SK-N-SH (cell line): Measurements from ENCODE around the gene TACC2. TPM values are rescaled to one million over a fixed set of nuclear protein-coding genes. Genes with fewer than 3 reads are reported as not detected.

Experiments
- CTCF ChIA-PET: fragments of 300-600, 350-600 bp; formaldehyde crosslinking; extraction: SDS; loops from one replicate; lab custom pipeline; 2021; lab: Yijun Ruan, JAX
- POLR2A ChIA-PET: fragments of 350-600 bp; sonication (Branson Sonifier 250); formaldehyde crosslinking; extraction: SDS; loops from one replicate; lab custom pipeline; 2020; ENCODE audit warnings: antibody characterized with exemption, inconsistent platforms; lab: Yijun Ruan, JAX
- DNase-seq: peaks from one replicate; pipeline ENCODE4 v3.0.0; 2012
- H2AFZ ChIP-seq: fragments of 200-600 bp; sonication (generic); 2 replicates; pipeline ENCODE4 v1.8.1; 2016; ENCODE audit warnings: antibody characterized with exemption, mild to moderate bottlenecking, low read depth
- H3F3A ChIP-seq: fragments of 200-600 bp; sonication (generic); replicated peaks from 2 replicates; pipeline ENCODE3; 2016; ENCODE audit warnings: antibody characterized with exemption, mild to moderate bottlenecking; ENCODE audit not compliant: insufficient read depth
- H3K27ac ChIP-seq, 2 experiments: fragments of 200-500 bp in 1 of 2; fragments of 200-600 bp in 1 of 2; sonication (Bioruptor generic) in 1 of 2; sonication (generic), shearing (Covaris generic) in 1 of 2; 2 replicates each; pipeline versions ENCODE4 v1.5.1 to v1.6.1; 2014 to 2016; ENCODE audit warnings: low read depth in 2 of 2, inconsistent platforms in 1 of 2, low read length in 1 of 2, mild to moderate bottlenecking in 1 of 2, mixed read lengths in 1 of 2
- H3K27me3 ChIP-seq: fragments of 200-600 bp; sonication (generic), shearing (Covaris generic); 2 replicates; pipeline ENCODE4 v1.6.1; 2016; ENCODE audit warnings: mixed run types; ENCODE audit not compliant: insufficient read depth
- H3K36me3 ChIP-seq, 2 experiments: fragments of 200-500 bp in 1 of 2; fragments of 200-600 bp in 1 of 2; sonication (Bioruptor generic) in 1 of 2; sonication (generic) in 1 of 2; replicated peaks in 1 of 2; 2 replicates each; pipeline versions ENCODE3 to v1.5.1; 2014 to 2016; ENCODE audit warnings: low read length in 1 of 2, mild to moderate bottlenecking in 1 of 2; ENCODE audit not compliant: insufficient read depth in 2 of 2, control insufficient read depth in 1 of 2
- H3K4me1 ChIP-seq, 2 experiments: fragments of 200-500 bp in 1 of 2; fragments of 200-600 bp in 1 of 2; sonication (Bioruptor generic) in 1 of 2; sonication (generic), shearing (Covaris generic) in 1 of 2; 2 replicates each; pipeline versions ENCODE4 v1.5.1 to v1.6.1; 2014 to 2016; ENCODE audit warnings: low read depth in 1 of 2, low read length in 1 of 2, mixed run types in 1 of 2; ENCODE audit not compliant: insufficient read depth in 2 of 2, control insufficient read depth in 1 of 2
- H3K4me2 ChIP-seq: fragments of 200-600 bp; sonication (generic), shearing (Covaris generic); 2 replicates; pipeline ENCODE4 v1.6.1; 2017; ENCODE audit warnings: mixed run types
- H3K4me3 ChIP-seq, 2 experiments: fragments of 200-500 bp in 1 of 2; fragments of 200-600 bp in 1 of 2; sonication (Bioruptor generic) in 1 of 2; sonication (generic), shearing (Covaris generic) in 1 of 2; 2 replicates each; pipeline versions ENCODE4 v1.5.1 to v1.8.1; 2014 to 2016; ENCODE audit warnings: low read depth in 2 of 2, inconsistent platforms in 1 of 2, low read length in 1 of 2, mild to moderate bottlenecking in 1 of 2, mixed read lengths in 1 of 2, moderate library complexity in 1 of 2
- H3K79me2 ChIP-seq: fragments of 200-600 bp; sonication (generic); 2 replicates; pipeline ENCODE4 v1.8.1; 2017; ENCODE audit warnings: mild to moderate bottlenecking; ENCODE audit not compliant: insufficient read depth
- H3K9ac ChIP-seq: fragments of 200-600 bp; sonication (generic); 2 replicates; pipeline ENCODE4 v1.6.1; 2017; ENCODE audit warnings: mixed run types
- H3K9me2 ChIP-seq: fragments of 200-600 bp; sonication (generic); 2 replicates; pipeline ENCODE4 v1.6.1; 2017; ENCODE audit warnings: mixed run types
- H3K9me3 ChIP-seq: fragments of 200-600 bp; sonication (generic); 2 replicates; pipeline ENCODE4 v1.6.1; 2017; ENCODE audit warnings: mixed run types, mild to moderate bottlenecking, moderate library complexity
- H4K20me1 ChIP-seq: fragments of 200-600 bp; sonication (generic); 2 replicates; pipeline ENCODE4 v1.6.1; 2017; ENCODE audit warnings: mild to moderate bottlenecking, mixed run types; ENCODE audit not compliant: insufficient read depth
- CTCF ChIP-seq: fragments of 200-600 bp; sonication (generic); IDR thresholded peaks from 2 replicates; pipeline ENCODE4 v1.6.1; 2017; ENCODE audit warnings: antibody characterized with exemption, mild to moderate bottlenecking, moderate library complexity
- FOSL2 ChIP-seq: IDR thresholded peaks from 2 replicates; pipeline ENCODE4 v1.4.0; 2012; ENCODE audit warnings: low read depth, mild to moderate bottlenecking, moderate library complexity, borderline replicate concordance
- NFIC ChIP-seq: IDR thresholded peaks from 2 replicates; pipeline ENCODE4 v1.4.0; 2012; ENCODE audit warnings: borderline replicate concordance
- PBX3 ChIP-seq: IDR thresholded peaks from 2 replicates; pipeline ENCODE4; 2012
- REST ChIP-seq: IDR thresholded peaks from 2 replicates; pipeline ENCODE4 v1.6.1; 2012; ENCODE audit warnings: mild to moderate bottlenecking, low read depth, low read length, moderate library complexity
- SMC3 ChIP-seq: IDR thresholded peaks from 2 replicates; pipeline ENCODE4 v1.6.1; 2012; ENCODE audit warnings: low read depth, low read length, improper control_type of control experiment
- TAF1 ChIP-seq: IDR thresholded peaks from 2 replicates; pipeline ENCODE4 v1.6.1; 2012; ENCODE audit warnings: low read depth, mild to moderate bottlenecking, low read length, moderate library complexity, borderline replicate concordance
- TCF12 ChIP-seq: IDR thresholded peaks from 2 replicates; pipeline ENCODE4 v1.4.0; 2012
- TEAD4 ChIP-seq: IDR thresholded peaks from 2 replicates; pipeline ENCODE4 v1.4.0; 2012; ENCODE audit warnings: mild to moderate bottlenecking, borderline replicate concordance; ENCODE audit not compliant: insufficient read depth
- USF1 ChIP-seq: IDR thresholded peaks from 2 replicates; pipeline ENCODE4 v1.4.0; 2012; ENCODE audit warnings: low read depth, borderline replicate concordance
- USF2 ChIP-seq: fragments of 150-350 bp; IDR thresholded peaks from 2 replicates; pipeline ENCODE4 v1.6.1; 2017; ENCODE audit warnings: antibody characterized with exemption, low read length, low read depth, borderline replicate concordance
- YY1 ChIP-seq: IDR thresholded peaks from 2 replicates; pipeline ENCODE4 v1.4.0; 2012; ENCODE audit warnings: low read depth, mild to moderate bottlenecking
- WGBS: methylation state at CpG from one replicate; pipeline ENCODE4 v1.1.6; 2017; ENCODE audit warnings: low lambda C conversion rate; 5-methylcytosine and 5-hydroxymethylcytosine counted together
- polyA plus RNA-seq, 3 experiments: library from polyadenylated mRNA; depleted of rRNA; stranded (reverse); fragments of >200 nt; gene quantifications; 2 replicates each; pipeline ENCODE4 v1.2.3, GENCODE V29; 2012

Gene TACC2
- polyA plus RNA-seq, 1 of the 3 experiments (the other 2 are of a cell fraction) = 8.8 TPM

GRCh38 chr10:122181041-122181732, 192.2 kb downstream of the TACC2 start:
- no peaks in the 10 kb centered on the region for H4K20me1 ChIP-seq
- ChIA-PET POLR2A (interaction anchor here (1.1 kb wide), 1 partner anchor 18 kb away, joined by 3 read pairs; no protein-coding TSS in a partner anchor), CTCF (interaction anchor here (1.1 to 1.7 kb wide), 2 partner anchors 33 to 384 kb away, joined by 3 read pairs; no protein-coding TSS in a partner anchor)
- peaks cover 3 to 11% of the 10 kb centered on the region in 2 experiments; a peak in 2 of 4 replicates for H3K4me1 ChIP-seq
- WGBS = 62% methylated on average over 5 of the region's 5 CpGs
- no peak overlapping the region for H3K9ac ChIP-seq
- no peaks in the 10 kb centered on the region for H3F3A ChIP-seq
- no peak for DNase-seq
- H3K4me3 ChIP-seq = no peak overlapping the region
- H3K79me2 ChIP-seq = peaks cover 5% of the 10 kb centered on the region
- no peaks in the 10 kb centered on the region for H3K9me3 ChIP-seq
- H3K27ac ChIP-seq = peak overlapping the region in 1 of 2 experiments; percentile 9; a peak in 1 of 4 replicates
- H3K36me3 ChIP-seq = no peaks in the 10 kb centered on the region
- H3K4me2 ChIP-seq = no peak overlapping the region
- TF ChIP-seq PBX3 (no peak), SMC3 (no peak), USF1 (no peak), FOSL2 (peak; percentile 23; the same call in 1 of the 2 replicates), TAF1 (no peak), TCF12 (peak; percentile 34; the same call in 1 of the 2 replicates), YY1 (no peak), CTCF (no peak), NFIC (no peak), USF2 (no peak), REST (no peak), TEAD4 (no peak)
- H2AFZ ChIP-seq = no peak overlapping the region
- H3K27me3 ChIP-seq = no peaks in the 10 kb centered on the region
- no peaks in the 10 kb centered on the region for H3K9me2 ChIP-seq
